B cell (primary cell): Measurements from ENCODE around the gene TTC28. TPM values are rescaled to one million over a fixed set of nuclear protein-coding genes. Genes with fewer than 3 reads are reported as not detected.

Source experiments
- ATAC-seq: fragments of 200-7000 bp; cut with Tn5 transposase; one replicate; pipeline ENCODE4 v1.10.0; 2021; ENCODE audit warnings: low read depth, mild to moderate bottlenecking, moderate number of reproducible peaks, moderate library complexity
- CTCF ChIA-PET: fragments of 350-600 bp; sonication (Branson Sonifier 250); formaldehyde crosslinking; loops from one replicate; lab custom pipeline; 2021; ENCODE audit warnings: antibody characterized with exemption, inconsistent platforms; lab: Charles Lee
- POLR2A ChIA-PET: fragments of 350-600 bp; sonication (Branson Sonifier 250); formaldehyde crosslinking; loops from one replicate; lab custom pipeline; 2021; ENCODE audit warnings: antibody characterized with exemption; lab: Charles Lee
- DNase-seq: peaks from one replicate; pipeline ENCODE4 v3.0.0; 2013
- H2AFZ ChIP-seq: 2 replicates; pipeline ENCODE4 v1.6.1; 2012; ENCODE audit warnings: mild to moderate bottlenecking, low read depth, low read length; ENCODE audit not compliant: insufficient read depth, poor library complexity, severe bottlenecking
- H3K27ac ChIP-seq, 2 donors: 1 replicate in 1 of 2; 2 replicates in 1 of 2; pipeline ENCODE4 v1.5.1; 2012 to 2013; ENCODE audit warnings: low read length in 2 of 2, mild to moderate bottlenecking in 2 of 2, moderate library complexity in 1 of 2
- H3K27me3 ChIP-seq, 4 experiments: fragments of 200-600 bp in 1 of 4; sonication (generic) in 1 of 4; replicated peaks in 1 of 4; 1 replicate in 2 of 4; 2 replicates in 2 of 4; pipeline versions ENCODE4 v1.6.1 to v1.7.0; 2013 to 2016; ENCODE audit warnings: low read length in 3 of 4, mild to moderate bottlenecking in 2 of 4, mixed read lengths in 1 of 4, moderate library complexity in 1 of 4; ENCODE audit not compliant: insufficient read depth in 4 of 4, control insufficient read depth in 3 of 4; ENCODE audit errors: control extremely low read depth in 1 of 4
- H3K36me3 ChIP-seq, 2 experiments: replicated peaks in 1 of 2; 1 replicate in 1 of 2; 2 replicates in 1 of 2; pipeline versions ENCODE4 v1.6.1 to v1.7.1; 2013; ENCODE audit warnings: low read length in 1 of 2; ENCODE audit not compliant: insufficient read depth in 2 of 2, control insufficient read depth in 1 of 2; ENCODE audit errors: control extremely low read depth in 1 of 2, extremely low read depth in 1 of 2
- H3K4me1 ChIP-seq, 2 donors: fragments of 200-600 bp in 1 of 2; sonication (generic) in 1 of 2; 1 replicate in 1 of 2; 2 replicates in 1 of 2; pipeline versions ENCODE4 v1.5.1 to v1.6.1; 2013 to 2017; ENCODE audit warnings: low read length in 2 of 2; ENCODE audit not compliant: control insufficient read depth in 2 of 2, insufficient read depth in 2 of 2
- H3K4me2 ChIP-seq: replicated peaks from 2 replicates; pipeline ENCODE3; 2012; ENCODE audit warnings: mild to moderate bottlenecking, low read depth, low read length; ENCODE audit not compliant: poor library complexity, severe bottlenecking
- H3K4me3 ChIP-seq, 5 experiments: fragments of 200-600 bp in 1 of 5; sonication (generic) in 1 of 5; 1 replicate in 3 of 5; 2 replicates in 2 of 5; pipeline versions ENCODE4 v1.5.1 to v1.7.0; 2011 to 2016; ENCODE audit warnings: low read length in 4 of 5, mild to moderate bottlenecking in 4 of 5, low read depth in 2 of 5, control low read depth in 1 of 5, moderate library complexity in 1 of 5; ENCODE audit not compliant: insufficient read depth in 1 of 5; ENCODE audit errors: control extremely low read depth in 1 of 5, extremely low read depth in 1 of 5
- H3K79me2 ChIP-seq: fragments of 200-600 bp; sonication (generic); one replicate; pipeline ENCODE4 v1.6.0; 2016; ENCODE audit warnings: low read length; ENCODE audit not compliant: control insufficient read depth, insufficient read depth
- H3K9ac ChIP-seq: fragments of 200-600 bp; sonication (generic); 2 replicates; pipeline ENCODE4 v1.6.1; 2017; ENCODE audit warnings: mild to moderate bottlenecking, low read length, moderate library complexity
- H3K9me3 ChIP-seq, 3 donors: one replicate each; pipeline versions ENCODE4 v1.6.1 to v1.7.1; 2013; ENCODE audit warnings: low read length in 2 of 3; ENCODE audit not compliant: control insufficient read depth in 2 of 3, insufficient read depth in 1 of 3; ENCODE audit errors: control extremely low read depth in 1 of 3
- H4K20me1 ChIP-seq: 2 replicates; pipeline ENCODE4 v1.6.0; 2012; ENCODE audit warnings: mild to moderate bottlenecking, low read length; ENCODE audit not compliant: insufficient read depth, control insufficient read depth, poor library complexity, severe bottlenecking
- H3K27ac Mint-ChIP-seq: one replicate; pipeline ENCODE4 v1.8.0; 2021; ENCODE audit warnings: mixed read lengths
- H3K27me3 Mint-ChIP-seq: one replicate; pipeline ENCODE4 v1.8.0; 2021; ENCODE audit warnings: mixed read lengths
- H3K4me1 Mint-ChIP-seq: one replicate; pipeline ENCODE4 v1.8.0; 2021; ENCODE audit warnings: mixed read lengths
- H3K4me3 Mint-ChIP-seq: one replicate; pipeline ENCODE4 v1.8.0; 2021; ENCODE audit warnings: mixed read lengths
- H3K9me3 Mint-ChIP-seq: one replicate; pipeline ENCODE4 v1.8.0; 2022; ENCODE audit warnings: mixed read lengths; ENCODE audit not compliant: insufficient read depth
- CTCF ChIP-seq: fragments of 200-600 bp; IDR thresholded peaks from one replicate; pipeline ENCODE4 v1.8.0; 2022; ENCODE audit warnings: antibody characterized with exemption, mild to moderate bottlenecking
- EZH2 ChIP-seq: IDR thresholded peaks from 2 replicates; pipeline ENCODE4 v1.6.1; 2012; ENCODE audit warnings: borderline replicate concordance, low read depth, mild to moderate bottlenecking, moderate library complexity, low read length; ENCODE audit not compliant: insufficient read depth, poor library complexity, severe bottlenecking
- WGBS: methylation state at CpG from one replicate; pipeline ENCODE4 v1.1.5; 2013; ENCODE audit warnings: missing lambda C conversion rate; ENCODE audit not compliant: insufficient coverage; 5-methylcytosine and 5-hydroxymethylcytosine counted together
- intact Hi-C: fragments of 100-400 bp; cut with micrococcal nuclease; formaldehyde crosslinking; loops from one replicate; pipeline ENCODE4 v1.10.0; 2022
- polyA plus RNA-seq: library from polyadenylated mRNA; depleted of rRNA; stranded (reverse); fragments of >200 nt; gene quantifications from 2 replicates; pipeline ENCODE4 v1.2.3, GENCODE V29; 2012
- total RNA-seq, 2 donors: library from RNA; stranded (reverse); fragments of 120-200 nt in 1 of 2; gene quantifications; 1 replicate in 1 of 2; 2 replicates in 1 of 2; pipeline versions ENCODE4 v1.2.3 to v1.2.4, GENCODE V29; 2013 to 2022

TTC28 gene
- total and polyA plus RNA-seq, 2 donors (not counting 1 experiment from before 2014, with no cell fraction given): 4.5 to 7.3 TPM

GRCh38 chr22:28188178-28188879, 491.3 kb downstream of the TTC28 start:
- no peaks in the 10 kb centered on the region for H3K27me3 ChIP-seq
- 92% methylated on average over 2 of the region's 5 CpGs for WGBS
- H3K4me3 ChIP-seq: no peak overlapping the region
- H3K9me3 ChIP-seq: no peaks in the 10 kb centered on the region
- no peaks in the 10 kb centered on the region for H3K4me1 ChIP-seq
- no peaks in the 10 kb centered on the region for H3K36me3 ChIP-seq
- intact Hi-C loops: no loop called here
- no peak overlapping the region for H3K4me2 ChIP-seq
- Mint-ChIP-seq H3K27me3 (peaks cover 37% of the 10 kb centered on the region), H3K4me1 (no peaks in the 10 kb centered on the region), H3K9me3 (no peaks in the 10 kb centered on the region), H3K4me3 (no peak overlapping the region), H3K27ac (no peak overlapping the region)
- H2AFZ ChIP-seq: no peak overlapping the region
- ChIA-PET CTCF (no interaction called here), POLR2A (no interaction called here)
- DNase-seq: no peak
- TF ChIP-seq CTCF (no peak), EZH2 (no peak)
- no peaks in the 10 kb centered on the region for H4K20me1 ChIP-seq
- no peaks in the 10 kb centered on the region for H3K79me2 ChIP-seq
- no peak overlapping the region for H3K9ac ChIP-seq
- H3K27ac ChIP-seq: no peak overlapping the region
- no peak for ATAC-seq

DNA sequence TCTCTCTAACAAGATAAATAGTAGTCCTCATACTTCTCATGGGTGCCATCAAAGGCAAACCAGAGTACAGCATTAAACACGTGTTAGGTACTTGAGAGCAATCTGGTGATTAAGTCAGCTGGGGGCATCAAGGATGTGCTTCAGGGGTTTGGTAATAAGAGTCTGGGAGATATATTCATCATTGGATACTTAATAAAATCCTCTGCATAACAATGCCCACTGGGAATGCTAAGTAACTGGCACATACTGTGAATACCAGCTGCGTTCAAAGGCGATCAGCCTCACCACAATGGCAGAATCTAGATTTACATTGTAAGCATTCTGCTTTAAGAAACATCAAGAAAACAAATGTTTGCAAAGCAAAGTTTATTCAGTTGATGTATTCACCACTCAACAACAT, 492.0 kb downstream of the TTC28 start:
- TF ChIP-seq EZH2 (no peak), CTCF (no peak)

More for the DNA sequence above, 492.0 kb downstream of the TTC28 start:
- H3K36me3 ChIP-seq: no peaks in the 10 kb centered on the region
- no peak overlapping the region for H3K4me2 ChIP-seq
- POLR2A ChIA-PET: no interaction called here
- WGBS: 94% methylated on average over 2 of the region's 3 CpGs
- H3K27ac ChIP-seq: no peak overlapping the region
- no peaks in the 10 kb centered on the region for H3K79me2 ChIP-seq
- H3K4me3 ChIP-seq: no peak overlapping the region
- no peaks in the 10 kb centered on the region for H3K27me3 ChIP-seq
- H3K9me3 ChIP-seq: no peaks in the 10 kb centered on the region
- CTCF ChIA-PET: no interaction called here
- intact Hi-C loops: no loop called here
- peaks cover 37% of the 10 kb centered on the region for H3K27me3 Mint-ChIP-seq
- no peaks in the 10 kb centered on the region for H3K9me3 Mint-ChIP-seq
- no peaks in the 10 kb centered on the region for H4K20me1 ChIP-seq
- DNase-seq (no peak), ATAC-seq (no peak)
- H3K9ac ChIP-seq: no peak overlapping the region
- no peak overlapping the region for H2AFZ ChIP-seq
- no peak overlapping the region for H3K27ac Mint-ChIP-seq
- H3K4me1 ChIP-seq: no peaks in the 10 kb centered on the region
- H3K4me3 Mint-ChIP-seq: no peak overlapping the region
- H3K4me1 Mint-ChIP-seq: no peaks in the 10 kb centered on the region
